Measurements from ENCODE around the gene SH3BP2. TPM values are rescaled to one million over a fixed set of nuclear protein-coding genes. Genes with fewer than 3 reads are reported as not detected.

SH3BP2 gene
- total RNA-seq, 1 experiment from 2014 or later: 54.0 TPM

GRCh38 chr4:2795300-2795892 lies 2.5 kb downstream of the SH3BP2 start:
- Histone ChIP-seq H3K9me2 (ENCODE audit: insufficient read depth) (no peaks in the 10 kb centered on the region), H3K4me1 (replicated peaks; ENCODE audit: insufficient read depth) (peaks cover 65% of the 10 kb centered on the region), H4K20me1 (ENCODE audit: insufficient read depth) (no peaks in the 10 kb centered on the region), H3K9me3 (ENCODE audit: insufficient read depth, low read depth) (no peaks in the 10 kb centered on the region), H3K4me2 (peak overlapping the region; percentile 87; the same call in 1 of the 2 replicates), H3F3A (ENCODE audit: insufficient read depth, low read depth) (peaks cover 25% of the 10 kb centered on the region; the same call in 1 of the 2 replicates), H2AFZ (no peak overlapping the region), H3K36me3 (ENCODE audit: low read depth) (no peaks in the 10 kb centered on the region), H3K4me3 (no peak overlapping the region), H3K79me2 (ENCODE audit: low read depth) (0 out of 2 replicates have a peak, but pooled peaks cover 5% of the 10 kb centered on the region), H3K27me3 (ENCODE audit: insufficient read depth, low read depth) (no peaks in the 10 kb centered on the region), H3K27ac (no peak overlapping the region)
- ChIA-PET CTCF (no interaction called here), POLR2A (ENCODE audit: unreplicated experiment) (no interaction called here)
- TF ChIP-seq EZH2 (IDR thresholded peaks at IDR 0.05; ENCODE audit: low read depth) (no peak), CTCF (conservative IDR thresholded peaks at IDR 0.05) (no peak)
- DNase-seq: no peak
- no TSS peak for BruUV-seq (replicated peaks)
- intact Hi-C loops (cut with micrococcal nuclease; ENCODE audit: unreplicated experiment): no loop called here

GRCh38 chr4:2795893-2796848 lies 3.3 kb downstream of the SH3BP2 start:
- peak overlapping the region; percentile 72 for H3K4me2 ChIP-seq
- no TSS peak for BruUV-seq (replicated peaks)
- H3K27me3 ChIP-seq (ENCODE audit: insufficient read depth, low read depth): no peaks in the 10 kb centered on the region
- H3K79me2 ChIP-seq (ENCODE audit: low read depth): 0 out of 2 replicates have a peak, but pooled peaks cover 5% of the 10 kb centered on the region
- peaks cover 73% of the 10 kb centered on the region for H3K4me1 ChIP-seq (replicated peaks; ENCODE audit: insufficient read depth)
- intact Hi-C loops (cut with micrococcal nuclease; ENCODE audit: unreplicated experiment): no loop called here
- peaks cover 25% of the 10 kb centered on the region; the same call in 1 of the 2 replicates for H3F3A ChIP-seq (ENCODE audit: insufficient read depth, low read depth)
- DNase-seq: peak; percentile 95 to 96
- peak overlapping the region; percentile 51 for H3K27ac ChIP-seq
- no peaks in the 10 kb centered on the region for H3K9me2 ChIP-seq (ENCODE audit: insufficient read depth)
- no peak for TF ChIP-seq EZH2 (IDR thresholded peaks at IDR 0.05; ENCODE audit: low read depth)
- TF ChIP-seq CTCF (conservative IDR thresholded peaks at IDR 0.05): no peak
- H3K4me3 ChIP-seq: no peak overlapping the region
- H3K36me3 ChIP-seq (ENCODE audit: low read depth): no peaks in the 10 kb centered on the region
- H2AFZ ChIP-seq: no peak overlapping the region
- POLR2A ChIA-PET (ENCODE audit: unreplicated experiment): no interaction called here
- CTCF ChIA-PET: no interaction called here
- H4K20me1 ChIP-seq (ENCODE audit: insufficient read depth): no peaks in the 10 kb centered on the region
- H3K9me3 ChIP-seq (ENCODE audit: insufficient read depth, low read depth): no peaks in the 10 kb centered on the region

- no TSS peak for BruUV-seq (replicated peaks)
- Histone ChIP-seq H3K4me3 (no peak overlapping the region), H3K27ac (peak overlapping the region; percentile 51), H3K4me1 (replicated peaks; ENCODE audit: insufficient read depth) (peaks cover 81% of the 10 kb centered on the region), H2AFZ (no peak overlapping the region), H3K27me3 (ENCODE audit: insufficient read depth, low read depth) (no peaks in the 10 kb centered on the region), H3K9me2 (ENCODE audit: insufficient read depth) (no peaks in the 10 kb centered on the region), H3K36me3 (ENCODE audit: low read depth) (no peaks in the 10 kb centered on the region), H4K20me1 (ENCODE audit: insufficient read depth) (no peaks in the 10 kb centered on the region), H3K79me2 (ENCODE audit: low read depth) (peaks cover 5% of the 10 kb centered on the region; the same call in 1 of the 2 replicates), H3K4me2 (peak overlapping the region; percentile 72), H3K9me3 (ENCODE audit: insufficient read depth, low read depth) (no peaks in the 10 kb centered on the region), H3F3A (ENCODE audit: insufficient read depth, low read depth) (peaks cover 33% of the 10 kb centered on the region)
- no peak for DNase-seq
- intact Hi-C loops (cut with micrococcal nuclease; ENCODE audit: unreplicated experiment): no loop called here
- ChIA-PET CTCF (no interaction called here), POLR2A (ENCODE audit: unreplicated experiment) (interaction anchor here (0.5 kb wide), 1 partner anchor 764 kb away, joined by 9 read pairs; no protein-coding TSS in a partner anchor)
- TF ChIP-seq CTCF (conservative IDR thresholded peaks at IDR 0.05) (no peak), EZH2 (IDR thresholded peaks at IDR 0.05; ENCODE audit: low read depth) (no peak)
Observed at GRCh38 chr4:2796849-2797544, 4.1 kb downstream of the SH3BP2 start.

All from PC-9 (cell line).